ENCODE measurements around the gene CCNK. TPM values are rescaled to one million over a fixed set of nuclear protein-coding genes. Genes with fewer than 3 reads are reported as not detected.

The CCNK gene
- total and polyA plus RNA-seq, 2 of the 13 experiments (the other 11 are each of a cell fraction or from before 2014, with no cell fraction given), result 4.9 to 9.7 TPM

GRCh38 chr14:99522457-99522891 is 41.3 kb downstream of the CCNK start:
- ATAC-seq, result peak; percentile 7; the same call in 1 of the 3 replicates
- TF ChIP-seq FOSL2 (CRISPR knock-in tag; IDR thresholded peaks at IDR 0.05) (peak; percentile 47; the same call in 1 of the 2 replicates), ARID4A (CRISPR knock-in tag; IDR thresholded peaks at IDR 0.05; ENCODE audit: borderline replicate concordance) (0 out of 2 replicates have a peak, but pooled peaks have one; percentile 21), XRCC5 (optimal IDR thresholded peaks at IDR 0.05; ENCODE audit: low read length) (peak; percentile 35), PRDM10 (CRISPR knock-in tag; IDR thresholded peaks at IDR 0.05; ENCODE audit: low read depth) (no peak), CTCF (CRISPR knock-in tag; IDR thresholded peaks at IDR 0.05) (peak; percentile 19; the same call in 1 of the 2 replicates), ZMYM4 (CRISPR knock-in tag; IDR thresholded peaks at IDR 0.05) (no peak), ZNF687 (CRISPR knock-in tag; IDR thresholded peaks at IDR 0.05) (0 out of 2 replicates have a peak, but pooled peaks have one; percentile 11), GABPB1 (CRISPR knock-in tag; IDR thresholded peaks at IDR 0.05) (0 out of 2 replicates have a peak, but pooled peaks have one; percentile 19)

More at GRCh38 chr14:99522457-99522891, 41.3 kb downstream of the CCNK start:
- intact Hi-C loops (cut with micrococcal nuclease; ENCODE audit: unreplicated experiment) (no loop called here), in situ Hi-C loops (cut with HindIII; ENCODE audit: extremely low pct_ligation_motif_present, low pct_unique_long_range_greater_than_20kb) (loop anchor here (5.0 to 10.0 kb wide), 2 partner anchors 110 to 362 kb away; no protein-coding TSS in a partner anchor)
- peaks cover 21% of the 10 kb centered on the region for H3K4me1 ChIP-seq (ENCODE audit: insufficient read depth, low read length)
- no TSS peak for BruUV-seq (replicated peaks)
- H3K4me2 ChIP-seq (ENCODE audit: low read depth, low read length), result no peak overlapping the region
- H3K9me3 ChIP-seq (ENCODE audit: low read length), result no peaks in the 10 kb centered on the region
- H3K4me3 ChIP-seq (replicated peaks in 1 of 3; ENCODE audit: insufficient read depth in 1 of 3, low read depth in 2 of 3, low read length in 3 of 3), result no peak overlapping the region
- POLR2A ChIA-PET, result interaction anchor here (1.3 kb wide), 1 partner anchor 33 kb away, joined by 3 read pairs; no protein-coding TSS in a partner anchor
- no peak overlapping the region for H3K9ac ChIP-seq (ENCODE audit: insufficient read depth, low read depth, low read length)
- CTCF ChIA-PET (ENCODE audit: low intra/inter-chr PET ratio, low total read pairs), result no interaction called here
- DNase-seq (ENCODE audit: low spot score) (no peak), FAIRE-seq (no peak)
- no peak overlapping the region for H2AFZ ChIP-seq (ENCODE audit: low read length)
- peaks cover 6% of the 10 kb centered on the region for H3K79me2 ChIP-seq (ENCODE audit: insufficient read depth, low read length)
- 82% methylated on average over 5 of the region's 12 CpGs for WGBS (ENCODE audit: low lambda C conversion rate)
- no peaks in the 10 kb centered on the region for H3K27me3 ChIP-seq (ENCODE audit: control insufficient read depth in 1 of 2, insufficient read depth in 2 of 2, low read length in 2 of 2)
- H4K20me1 ChIP-seq (ENCODE audit: insufficient read depth, low read length), result peaks cover 20% of the 10 kb centered on the region; the same call in 1 of the 2 replicates
- H3K27ac ChIP-seq (ENCODE audit: extremely low read length, insufficient read depth, low read length), result no peak overlapping the region
- H3K36me3 ChIP-seq (replicated peaks in 1 of 2; ENCODE audit: control insufficient read depth in 1 of 2, insufficient read depth in 2 of 2, low read length in 2 of 2), result peaks cover 6 to 21% of the 10 kb centered on the region in 2 experiments; a peak in 4 of 5 replicates

Measured in HepG2 (cell line).